Activated CD8-positive, alpha-beta T cell treated with anti-CD3 and anti-CD28 coated beads for 36 hours (primary cell): ENCODE measurements around the gene INKA1. TPM values are rescaled to one million over a fixed set of nuclear protein-coding genes. Genes with fewer than 3 reads are reported as not detected.
"Not testable (repeated sequence)": the region's sequence is repeated elsewhere in the genome, so short reads cannot be mapped to it uniquely, and the experiment has no call there.

Source experiments
- ATAC-seq: fragments of 200-7000 bp; cut with Tn5 transposase; one replicate; pipeline ENCODE4 v1.10.0; 2021; ENCODE audit warnings: mild to moderate bottlenecking, moderate library complexity
- CTCF ChIA-PET: fragments of 350-600 bp; sonication (Branson Sonifier 250); formaldehyde crosslinking; loops from one replicate; lab custom pipeline; 2021; ENCODE audit warnings: antibody characterized with exemption; lab: Charles Lee
- POLR2A ChIA-PET: fragments of 350-600 bp; sonication (Branson Sonifier 250); formaldehyde crosslinking; loops from one replicate; lab custom pipeline; 2021; ENCODE audit warnings: antibody characterized with exemption; lab: Charles Lee
- DNase-seq: peaks from one replicate; pipeline ENCODE4 v3.0.0-alpha.2; 2020
- H3K27ac Mint-ChIP-seq: one replicate; pipeline ENCODE4 v1.8.0; 2021; ENCODE audit warnings: mild to moderate bottlenecking, mixed read lengths
- H3K27me3 Mint-ChIP-seq: one replicate; pipeline ENCODE4 v1.8.0; 2021; ENCODE audit warnings: mixed read lengths
- H3K36me3 Mint-ChIP-seq: one replicate; pipeline ENCODE4 v1.8.0; 2021; ENCODE audit warnings: low read depth, mixed read lengths
- H3K4me1 Mint-ChIP-seq: one replicate; pipeline ENCODE4 v1.8.0; 2021; ENCODE audit warnings: low read depth, mixed read lengths
- H3K4me3 Mint-ChIP-seq: one replicate; pipeline ENCODE4 v1.8.0; 2021; ENCODE audit warnings: mild to moderate bottlenecking, moderate library complexity, mixed read lengths
- H3K9me3 Mint-ChIP-seq: one replicate; pipeline ENCODE4 v1.8.0; 2021; ENCODE audit warnings: mixed read lengths
- intact Hi-C: fragments of 100-400 bp; cut with micrococcal nuclease; formaldehyde crosslinking; loops from one replicate; pipeline ENCODE4 v1.10.0; 2022
- total RNA-seq, 2 experiments: library from RNA; stranded (reverse); gene quantifications; one replicate each; pipeline ENCODE4 v1.2.3, GENCODE V29; 2021
- TF ChIP-seq, protein P1 (sequence below): fragments of 200-600 bp; IDR thresholded peaks from one replicate; pipeline ENCODE4 v1.8.0; 2022; ENCODE audit warnings: antibody characterized with exemption, mild to moderate bottlenecking

Gene INKA1
- total RNA-seq, 2 experiments from 2014 or later = 1.8 to 2.8 TPM

DNA sequence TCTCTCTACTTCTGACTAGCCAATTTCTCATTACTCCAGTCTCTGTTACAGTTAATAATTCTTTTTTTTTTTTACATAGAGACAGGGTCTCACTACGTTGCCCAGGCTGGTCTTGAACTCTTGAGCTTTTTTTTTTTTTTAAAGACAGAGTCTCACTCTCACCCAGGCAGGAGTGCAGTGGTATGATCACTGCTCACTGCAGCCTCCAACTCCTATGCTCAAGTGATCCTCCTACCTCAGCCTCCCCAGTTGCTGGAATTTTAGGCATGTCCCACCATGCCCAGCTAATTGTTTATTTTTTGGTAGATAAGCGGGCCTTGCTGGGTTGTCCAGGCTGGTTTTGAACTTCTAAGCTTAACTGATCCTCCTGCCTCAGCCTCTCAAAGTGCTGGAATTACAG, 30.4 kb upstream of the INKA1 start:
- peaks cover 14% of the 10 kb centered on the region for H3K36me3 Mint-ChIP-seq
- ChIA-PET POLR2A (interaction anchor here (1.7 to 1.9 kb wide), 2 partner anchors 13 to 14 kb away, joined by 6 to 8 read pairs; partner anchors contain the start of gene IP6K1), CTCF (no interaction called here)

DNA sequence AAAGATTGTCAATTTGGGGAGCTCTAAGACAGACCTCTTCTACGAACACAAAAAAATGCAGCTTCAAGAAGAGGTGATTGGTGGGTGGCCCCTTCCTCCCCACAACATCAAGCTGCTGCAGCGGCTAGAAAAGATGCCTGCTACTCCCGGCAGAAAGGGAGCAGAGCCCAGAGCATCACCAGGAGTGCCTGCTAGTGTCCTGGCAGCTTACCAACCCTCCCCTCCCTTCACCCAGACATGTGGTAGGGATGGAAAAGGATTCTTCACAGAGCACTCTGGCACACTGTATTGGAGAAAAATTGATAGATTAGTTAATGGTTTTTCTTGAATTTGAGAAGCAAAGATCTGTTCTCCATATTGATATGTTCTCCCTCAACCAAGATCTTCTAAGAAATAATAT, 27.5 kb upstream of the INKA1 start:
- DNase-seq (no peak), ATAC-seq (no peak)
- Mint-ChIP-seq H3K36me3 (peaks cover 19% of the 10 kb centered on the region), H3K9me3 (no peaks in the 10 kb centered on the region), H3K27ac (no peak overlapping the region), H3K4me1 (peaks cover 37% of the 10 kb centered on the region), H3K27me3 (no peaks in the 10 kb centered on the region), H3K4me3 (no peak overlapping the region)
- intact Hi-C loops = no loop called here
- ChIA-PET POLR2A (no interaction called here), CTCF (interaction anchor here (0.6 to 1.7 kb wide), 2 partner anchors 27 to 64 kb away, joined by 3 to 5 read pairs; partner anchors contain the start of gene INKA1)
- TF ChIP-seq, protein P1, sequence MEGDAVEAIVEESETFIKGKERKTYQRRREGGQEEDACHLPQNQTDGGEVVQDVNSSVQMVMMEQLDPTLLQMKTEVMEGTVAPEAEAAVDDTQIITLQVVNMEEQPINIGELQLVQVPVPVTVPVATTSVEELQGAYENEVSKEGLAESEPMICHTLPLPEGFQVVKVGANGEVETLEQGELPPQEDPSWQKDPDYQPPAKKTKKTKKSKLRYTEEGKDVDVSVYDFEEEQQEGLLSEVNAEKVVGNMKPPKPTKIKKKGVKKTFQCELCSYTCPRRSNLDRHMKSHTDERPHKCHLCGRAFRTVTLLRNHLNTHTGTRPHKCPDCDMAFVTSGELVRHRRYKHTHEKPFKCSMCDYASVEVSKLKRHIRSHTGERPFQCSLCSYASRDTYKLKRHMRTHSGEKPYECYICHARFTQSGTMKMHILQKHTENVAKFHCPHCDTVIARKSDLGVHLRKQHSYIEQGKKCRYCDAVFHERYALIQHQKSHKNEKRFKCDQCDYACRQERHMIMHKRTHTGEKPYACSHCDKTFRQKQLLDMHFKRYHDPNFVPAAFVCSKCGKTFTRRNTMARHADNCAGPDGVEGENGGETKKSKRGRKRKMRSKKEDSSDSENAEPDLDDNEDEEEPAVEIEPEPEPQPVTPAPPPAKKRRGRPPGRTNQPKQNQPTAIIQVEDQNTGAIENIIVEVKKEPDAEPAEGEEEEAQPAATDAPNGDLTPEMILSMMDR = no peak

More for the DNA sequence above, 30.4 kb upstream of the INKA1 start:
- no peaks in the 10 kb centered on the region for H3K9me3 Mint-ChIP-seq
- intact Hi-C loops = no loop called here
- TF ChIP-seq, protein P1 = no peak
- no peaks in the 10 kb centered on the region for H3K27me3 Mint-ChIP-seq
- H3K4me1 Mint-ChIP-seq = peaks cover 40% of the 10 kb centered on the region
- ATAC-seq (no peak), DNase-seq (no peak)
- no peak overlapping the region for H3K4me3 Mint-ChIP-seq
- H3K27ac Mint-ChIP-seq = no peak overlapping the region

DNA sequence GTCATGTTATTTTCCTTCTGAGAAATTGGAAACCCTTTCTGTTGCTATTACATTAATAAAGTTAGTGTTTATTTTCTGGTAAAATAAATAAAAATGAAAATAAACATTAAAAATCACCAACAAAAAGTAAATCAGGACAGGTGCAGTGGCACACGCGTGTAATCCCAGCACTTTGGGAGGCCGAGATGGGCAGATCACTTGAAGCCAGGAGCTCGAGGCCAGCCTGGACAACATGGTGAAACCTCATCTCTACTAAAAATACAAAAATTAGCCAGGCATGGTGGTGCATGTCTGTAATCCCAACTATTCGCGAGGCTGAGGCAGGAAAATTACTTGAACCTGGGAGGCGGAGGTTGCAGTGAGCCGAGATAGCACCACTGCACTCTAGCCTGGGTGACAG, 27.0 kb upstream of the INKA1 start:
- CTCF ChIA-PET = interaction anchor here (1.7 kb wide), 1 partner anchor 63 kb away, joined by 5 read pairs; no protein-coding TSS in a partner anchor
- H3K4me3 Mint-ChIP-seq, intact Hi-C loops, H3K27me3 Mint-ChIP-seq, ATAC-seq, H3K9me3 Mint-ChIP-seq, H3K27ac Mint-ChIP-seq, POLR2A ChIA-PET, DNase-seq: not testable (repeated sequence)
- peaks cover 19% of the 10 kb centered on the region for H3K36me3 Mint-ChIP-seq
- H3K4me1 Mint-ChIP-seq = peaks cover 38% of the 10 kb centered on the region

DNA sequence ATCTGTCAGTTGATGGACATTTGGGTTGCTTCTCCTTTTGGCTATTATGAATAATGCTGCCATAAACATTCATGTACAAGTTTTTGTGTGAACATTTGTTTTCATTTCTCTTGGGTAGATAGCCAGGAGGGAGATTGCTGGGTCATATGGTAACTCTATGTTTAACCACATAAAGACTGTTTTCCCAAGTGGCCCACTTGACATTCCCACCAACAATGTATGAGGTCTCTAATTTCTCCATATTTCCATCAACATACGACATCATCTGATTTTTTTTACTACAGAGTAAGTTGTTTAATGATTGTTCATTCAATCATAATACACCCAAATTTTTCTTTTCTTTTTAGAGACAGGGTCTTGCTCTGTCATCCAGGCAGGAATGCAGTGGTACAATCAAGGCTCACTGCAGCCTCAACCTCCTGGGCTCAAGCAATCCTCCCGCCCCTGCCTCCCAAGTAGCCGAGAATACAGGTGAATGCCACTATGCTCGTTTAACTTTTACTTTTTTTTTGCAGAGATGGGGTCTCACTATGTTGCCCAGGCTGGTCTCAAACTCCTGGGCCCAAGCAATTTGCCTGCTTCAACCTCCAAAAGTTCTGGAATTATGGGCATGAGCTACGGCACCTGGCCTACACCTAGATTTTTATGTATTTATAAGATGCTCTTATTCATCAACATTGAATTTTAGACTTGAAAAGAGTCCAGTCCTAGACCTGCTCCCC, 23.5 kb upstream of the INKA1 start:
- TF ChIP-seq, protein P1 = no peak
- Mint-ChIP-seq H3K4me3 (no peak overlapping the region), H3K4me1 (peaks cover 38% of the 10 kb centered on the region), H3K9me3 (no peaks in the 10 kb centered on the region), H3K36me3 (peaks cover 27% of the 10 kb centered on the region), H3K27me3 (no peaks in the 10 kb centered on the region), H3K27ac (no peak overlapping the region)
- ChIA-PET CTCF (interaction anchor here (0.8 to 1.0 kb wide), 2 partner anchors 60 to 239 kb away, joined by 3 to 4 read pairs; no protein-coding TSS in a partner anchor), POLR2A (no interaction called here)
- intact Hi-C loops = no loop called here
- DNase-seq = no peak
- ATAC-seq = no peak

DNA sequence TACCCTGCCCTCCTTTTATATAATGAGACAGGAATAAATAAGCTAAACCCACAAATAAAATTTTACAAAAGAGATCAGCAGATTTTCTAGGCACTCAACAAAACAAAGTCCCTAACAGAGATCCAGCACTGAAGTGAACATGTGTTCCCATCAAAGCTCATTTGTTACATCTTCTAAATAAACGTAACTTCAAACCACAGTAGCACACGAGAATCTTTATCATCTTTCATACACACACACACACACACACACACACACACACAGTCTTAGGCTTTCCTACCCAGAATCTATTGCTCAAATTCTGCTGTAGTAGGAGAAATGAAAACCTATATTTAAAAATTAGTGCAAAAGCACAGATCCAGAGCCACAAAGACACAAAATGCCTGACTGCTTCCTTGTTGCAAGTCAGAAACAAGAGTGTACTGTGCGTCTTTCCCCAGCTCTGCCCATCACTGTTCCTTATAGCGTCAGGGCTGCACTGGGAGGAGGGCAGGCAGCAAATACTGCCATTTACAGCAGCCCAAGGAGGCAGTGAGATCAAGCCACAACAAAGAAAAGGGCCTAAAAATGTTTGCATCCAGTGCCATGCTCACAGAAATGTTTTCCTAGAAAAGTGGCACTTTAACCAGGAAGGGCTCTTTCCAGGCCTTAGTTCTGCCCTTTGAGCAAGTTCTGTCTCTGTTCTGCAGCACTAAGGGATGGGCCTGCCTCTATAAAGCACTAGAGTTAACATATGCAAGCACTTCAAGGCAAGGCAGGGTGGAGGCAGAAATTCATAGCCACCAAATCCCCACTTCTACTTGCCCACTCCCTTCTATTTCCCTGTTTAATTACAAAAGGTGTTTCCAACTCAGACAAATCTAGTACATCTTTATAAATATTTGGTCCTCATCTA, 22.7 kb upstream of the INKA1 start:
- no peaks in the 10 kb centered on the region for H3K27me3 Mint-ChIP-seq
- intact Hi-C loops = no loop called here
- no peak overlapping the region for H3K27ac Mint-ChIP-seq
- peaks cover 41% of the 10 kb centered on the region for H3K4me1 Mint-ChIP-seq
- H3K4me3 Mint-ChIP-seq = no peak overlapping the region
- ChIA-PET CTCF (interaction anchor here (1.0 kb wide), 1 partner anchor 59 kb away, joined by 4 read pairs; no protein-coding TSS in a partner anchor), POLR2A (no interaction called here)
- TF ChIP-seq, protein P1 = no peak
- ATAC-seq = no peak
- H3K36me3 Mint-ChIP-seq = peaks cover 31% of the 10 kb centered on the region
- no peak for DNase-seq
- no peaks in the 10 kb centered on the region for H3K9me3 Mint-ChIP-seq

DNA sequence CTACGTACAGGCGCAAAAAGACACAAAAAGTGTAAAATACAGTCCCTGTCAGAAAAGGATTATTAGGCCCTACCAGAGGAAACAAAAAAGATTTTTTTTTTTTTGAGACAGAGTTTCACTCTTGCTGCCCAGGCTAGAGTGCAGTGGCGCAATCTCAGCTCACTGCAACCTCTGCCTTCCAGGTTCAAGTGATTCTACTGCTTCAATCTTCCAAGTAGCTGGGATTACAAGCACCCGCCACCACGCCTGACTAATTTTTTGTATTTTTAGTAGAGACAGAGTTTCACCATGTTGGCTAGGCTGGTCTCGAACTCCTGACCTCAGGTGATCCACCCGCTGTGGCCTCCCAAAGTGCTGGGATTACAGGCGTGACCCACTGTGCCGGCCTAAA, 22.1 kb upstream of the INKA1 start:
- intact Hi-C loops, ATAC-seq, H3K9me3 Mint-ChIP-seq, POLR2A ChIA-PET, H3K4me3 Mint-ChIP-seq, H3K27me3 Mint-ChIP-seq, DNase-seq: not testable (repeated sequence)
- Mint-ChIP-seq H3K4me1 (peaks cover 45% of the 10 kb centered on the region), H3K36me3 (peaks cover 35% of the 10 kb centered on the region), H3K27ac (peak overlapping the region; percentile 7)
- CTCF ChIA-PET = interaction anchor here (1.0 kb wide), 1 partner anchor 58 kb away, joined by 3 read pairs; no protein-coding TSS in a partner anchor
